Kidney (tissue), 14 donors: Measurements from ENCODE around the gene RSRC1. TPM values are rescaled to one million over a fixed set of nuclear protein-coding genes. Genes with fewer than 3 reads are reported as not detected.

Experiments used
- DNase-seq, 5 donors: peaks; one replicate each; pipeline ENCODE4 v3.0.0-alpha.2; 2013 to 2020
- FAIRE-seq: peaks from 2 replicates; lab custom pipeline; 2012; peaks lifted over from hg19 to GRCh38; lab: Jason Lieb, UNC
- H3K27ac ChIP-seq, 2 donors: one replicate each; pipeline ENCODE4 v1.7.0; 2013; ENCODE audit warnings: low read depth in 2 of 2, low read length in 2 of 2, inconsistent platforms in 1 of 2
- H3K27me3 ChIP-seq: one replicate; pipeline ENCODE4 v1.7.1; 2013; ENCODE audit warnings: low read length, inconsistent platforms; ENCODE audit not compliant: control insufficient read depth, insufficient read depth
- H3K36me3 ChIP-seq, 3 donors: one replicate each; pipeline versions ENCODE4 v1.7.0 to v1.7.1; 2013; ENCODE audit warnings: low read length in 3 of 3, control low read depth in 1 of 3, inconsistent platforms in 1 of 3; ENCODE audit not compliant: insufficient read depth in 3 of 3, control insufficient read depth in 2 of 3
- H3K4me1 ChIP-seq, 3 donors: one replicate each; pipeline versions ENCODE4 v1.7.0 to v1.7.1; 2013; ENCODE audit warnings: low read length in 3 of 3, inconsistent platforms in 1 of 3, low read depth in 1 of 3; ENCODE audit not compliant: control insufficient read depth in 2 of 3, insufficient read depth in 2 of 3
- H3K4me3 ChIP-seq, 3 donors: one replicate each; pipeline versions ENCODE4 v1.7.0 to v1.8.1; 2013; ENCODE audit warnings: low read length in 3 of 3, control low read depth in 1 of 3, inconsistent platforms in 1 of 3
- H3K9ac ChIP-seq, 3 donors: one replicate each; pipeline versions ENCODE4 v1.7.0 to v1.7.1; 2013; ENCODE audit warnings: low read length in 3 of 3, control low read depth in 1 of 3, inconsistent platforms in 1 of 3
- H3K9me3 ChIP-seq, 3 donors: one replicate each; pipeline versions ENCODE4 v1.7.0 to v1.7.1; 2013; ENCODE audit warnings: low read length in 3 of 3, control low read depth in 1 of 3, inconsistent platforms in 1 of 3; ENCODE audit not compliant: control insufficient read depth in 2 of 3, insufficient read depth in 1 of 3
- intact Hi-C: fragments of 100-400 bp; cut with DNase I; formaldehyde crosslinking; loops from one replicate; pipeline ENCODE4 v1.11.1; 2022
- polyA plus RNA-seq: library from polyadenylated mRNA; stranded (reverse); fragments of 350-450 nt; fragmentation: Illumina TruSeq; extraction: RNeasy Lipid Tissue Mini Kit (QIAGEN cat#74804); gene quantifications from one replicate; pipeline ENCODE4 v1.2.3, GENCODE V29; 2014; ENCODE audit warnings: low read depth, low replicate concordance; ENCODE audit not compliant: insufficient read depth
- total RNA-seq: library from RNA; stranded (reverse); fragmentation: NEBNext Ultra II Directional; extraction: Animal tissue kit (Norgen Biotek cat#: 25700); gene quantifications from one replicate; pipeline ENCODE4 v1.2.1, GENCODE V29; 2021
- TF ChIP-seq, protein P1 (sequence below): IDR thresholded peaks from 3 replicates; pipeline ENCODE4 v1.5.1; 2012; ENCODE audit warnings: mild to moderate bottlenecking, moderate library complexity, borderline replicate concordance; ENCODE audit not compliant: insufficient read depth; ENCODE audit errors: extremely low read depth
- donor health status: control.
- donor health status: control.
- donor health status: control.
- donor health status: control.
- donor health status: control.
- donor health status: DM: yes; HTN: yes; CAD: no.
- donor health status: Normal renal cell carcinoma (clear cell type).

The RSRC1 gene
- total and polyA plus RNA-seq, 2 donors from 2014 or later = 14.3 to 33.8 TPM

- intact Hi-C loops = no loop called here
- no peaks in the 10 kb centered on the region for H3K9me3 ChIP-seq
- FAIRE-seq (no peak), DNase-seq (no peak)
- no peaks in the 10 kb centered on the region for H3K4me1 ChIP-seq
- TF ChIP-seq, protein P1, sequence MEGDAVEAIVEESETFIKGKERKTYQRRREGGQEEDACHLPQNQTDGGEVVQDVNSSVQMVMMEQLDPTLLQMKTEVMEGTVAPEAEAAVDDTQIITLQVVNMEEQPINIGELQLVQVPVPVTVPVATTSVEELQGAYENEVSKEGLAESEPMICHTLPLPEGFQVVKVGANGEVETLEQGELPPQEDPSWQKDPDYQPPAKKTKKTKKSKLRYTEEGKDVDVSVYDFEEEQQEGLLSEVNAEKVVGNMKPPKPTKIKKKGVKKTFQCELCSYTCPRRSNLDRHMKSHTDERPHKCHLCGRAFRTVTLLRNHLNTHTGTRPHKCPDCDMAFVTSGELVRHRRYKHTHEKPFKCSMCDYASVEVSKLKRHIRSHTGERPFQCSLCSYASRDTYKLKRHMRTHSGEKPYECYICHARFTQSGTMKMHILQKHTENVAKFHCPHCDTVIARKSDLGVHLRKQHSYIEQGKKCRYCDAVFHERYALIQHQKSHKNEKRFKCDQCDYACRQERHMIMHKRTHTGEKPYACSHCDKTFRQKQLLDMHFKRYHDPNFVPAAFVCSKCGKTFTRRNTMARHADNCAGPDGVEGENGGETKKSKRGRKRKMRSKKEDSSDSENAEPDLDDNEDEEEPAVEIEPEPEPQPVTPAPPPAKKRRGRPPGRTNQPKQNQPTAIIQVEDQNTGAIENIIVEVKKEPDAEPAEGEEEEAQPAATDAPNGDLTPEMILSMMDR = no peak
- H3K9ac ChIP-seq = no peak overlapping the region
- H3K27me3 ChIP-seq = no peaks in the 10 kb centered on the region
- H3K4me3 ChIP-seq = no peak overlapping the region
- no peaks in the 10 kb centered on the region for H3K36me3 ChIP-seq
- no peak overlapping the region for H3K27ac ChIP-seq
Measured at GRCh38 chr3:158273656-158274055, 163.8 kb downstream of the RSRC1 start.

GRCh38 chr3:158278187-158278586 lies 168.3 kb downstream of the RSRC1 start:
- H3K36me3 ChIP-seq = no peaks in the 10 kb centered on the region
- H3K27me3 ChIP-seq = no peaks in the 10 kb centered on the region
- DNase-seq = no peak
- intact Hi-C loops = no loop called here
- no peak overlapping the region for H3K9ac ChIP-seq
- H3K9me3 ChIP-seq = no peaks in the 10 kb centered on the region
- no peaks in the 10 kb centered on the region for H3K4me1 ChIP-seq
- TF ChIP-seq, protein P1 = no peak
- no peak for FAIRE-seq
- no peak overlapping the region for H3K27ac ChIP-seq
- H3K4me3 ChIP-seq = no peak overlapping the region

- Histone ChIP-seq H3K4me3 (no peak overlapping the region), H3K36me3 (no peaks in the 10 kb centered on the region), H3K9me3 (no peaks in the 10 kb centered on the region), H3K27ac (no peak overlapping the region), H3K27me3 (no peaks in the 10 kb centered on the region), H3K4me1 (no peaks in the 10 kb centered on the region), H3K9ac (no peak overlapping the region)
- intact Hi-C loops = no loop called here
- DNase-seq (no peak), FAIRE-seq (no peak)
- TF ChIP-seq, protein P1 = no peak
Measured at GRCh38 chr3:158279609-158280008, 169.7 kb downstream of the RSRC1 start.

GRCh38 chr3:158295771-158296170 lies 185.9 kb downstream of the RSRC1 start:
- no peak overlapping the region for H3K4me3 ChIP-seq
- no peaks in the 10 kb centered on the region for H3K36me3 ChIP-seq
- FAIRE-seq = no peak
- no peak for DNase-seq
- no peak overlapping the region for H3K9ac ChIP-seq
- no peaks in the 10 kb centered on the region for H3K27me3 ChIP-seq
- no peaks in the 10 kb centered on the region for H3K4me1 ChIP-seq
- intact Hi-C loops = no loop called here
- TF ChIP-seq, protein P1 = no peak
- H3K27ac ChIP-seq = no peak overlapping the region
- no peaks in the 10 kb centered on the region for H3K9me3 ChIP-seq
